GM19240 (cell line): Measurements from ENCODE around the gene RACK1.

Experiments
- DNase-seq: peaks from one replicate; pipeline ENCODE4 v3.0.0; 2011; ENCODE audit warnings: low spot score; ENCODE audit not compliant: insufficient read length

RACK1 gene

DNA sequence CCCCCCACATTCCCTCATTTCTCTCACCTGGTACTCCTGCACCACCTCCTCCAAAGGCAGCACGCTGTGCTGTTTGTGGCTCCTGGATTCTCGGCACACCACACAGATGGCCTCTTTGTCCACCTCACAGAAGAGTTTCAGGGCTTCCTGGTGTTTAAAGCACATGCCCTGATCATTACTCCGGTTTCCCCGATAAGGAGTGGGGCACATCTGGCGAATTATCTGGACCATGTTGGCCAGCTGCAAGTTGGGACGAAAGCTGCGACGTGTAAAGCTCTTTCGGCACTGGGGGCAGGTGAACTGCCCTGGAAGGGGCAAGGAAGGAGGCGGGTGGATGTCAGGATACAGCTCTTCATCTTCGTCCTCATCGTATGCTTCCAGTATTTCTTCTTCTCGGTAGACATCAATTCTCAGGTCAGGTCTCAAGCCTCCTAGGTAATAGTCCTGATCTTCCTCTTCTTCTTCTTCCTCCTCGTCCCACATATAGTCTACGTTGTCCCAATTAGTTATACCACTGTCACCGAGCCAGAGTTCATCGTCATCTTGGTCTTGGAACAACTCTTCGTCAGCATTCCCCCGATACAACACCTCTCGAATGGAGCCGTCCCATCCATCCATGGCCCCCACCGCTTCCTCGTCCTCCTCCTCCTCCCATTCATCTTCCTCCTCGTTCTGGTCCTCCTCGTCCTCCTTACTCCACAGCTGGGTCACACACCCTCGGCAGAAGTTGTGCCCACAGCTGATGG lies 16.4 kb upstream of the RACK1 start:
- no peak for DNase-seq

DNA sequence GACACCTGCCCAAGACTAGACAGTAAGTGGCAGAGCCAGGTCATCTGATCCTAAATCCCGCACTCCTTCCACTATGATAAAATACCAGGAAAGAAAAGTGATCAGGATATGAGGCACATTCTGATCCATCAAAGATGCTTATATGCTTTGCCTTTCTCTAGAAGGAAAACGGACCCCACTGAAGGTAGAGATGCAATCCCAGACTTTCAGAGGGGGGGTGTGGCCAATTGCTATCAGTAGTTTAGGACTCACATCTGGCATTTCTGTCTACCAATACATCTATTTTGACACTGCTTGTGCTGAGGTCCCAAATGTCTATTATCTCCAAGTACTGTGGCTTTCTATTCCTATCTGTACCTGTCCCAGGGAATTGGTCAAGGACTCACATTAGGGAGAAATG lies 15.6 kb upstream of the RACK1 start:
- DNase-seq: no peak

DNA sequence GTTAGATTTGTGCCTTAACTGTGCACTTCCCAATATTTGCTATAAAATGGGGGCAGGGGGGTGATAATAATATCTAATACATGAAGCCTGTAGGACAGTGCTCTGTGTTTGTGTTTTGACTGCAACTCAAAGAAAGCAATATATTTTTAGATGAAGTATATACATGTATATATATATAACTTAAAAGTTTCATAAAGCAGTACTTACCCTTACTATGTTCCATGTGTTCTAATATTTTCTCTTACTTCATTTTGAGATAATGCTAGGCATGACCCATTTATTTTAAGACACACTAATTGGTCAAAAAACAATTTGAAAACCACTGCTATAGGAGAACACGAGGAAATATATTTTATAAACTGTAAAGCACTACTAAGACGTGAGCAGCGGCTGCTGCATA lies 14.9 kb upstream of the RACK1 start:
- DNase-seq: no peak

DNA sequence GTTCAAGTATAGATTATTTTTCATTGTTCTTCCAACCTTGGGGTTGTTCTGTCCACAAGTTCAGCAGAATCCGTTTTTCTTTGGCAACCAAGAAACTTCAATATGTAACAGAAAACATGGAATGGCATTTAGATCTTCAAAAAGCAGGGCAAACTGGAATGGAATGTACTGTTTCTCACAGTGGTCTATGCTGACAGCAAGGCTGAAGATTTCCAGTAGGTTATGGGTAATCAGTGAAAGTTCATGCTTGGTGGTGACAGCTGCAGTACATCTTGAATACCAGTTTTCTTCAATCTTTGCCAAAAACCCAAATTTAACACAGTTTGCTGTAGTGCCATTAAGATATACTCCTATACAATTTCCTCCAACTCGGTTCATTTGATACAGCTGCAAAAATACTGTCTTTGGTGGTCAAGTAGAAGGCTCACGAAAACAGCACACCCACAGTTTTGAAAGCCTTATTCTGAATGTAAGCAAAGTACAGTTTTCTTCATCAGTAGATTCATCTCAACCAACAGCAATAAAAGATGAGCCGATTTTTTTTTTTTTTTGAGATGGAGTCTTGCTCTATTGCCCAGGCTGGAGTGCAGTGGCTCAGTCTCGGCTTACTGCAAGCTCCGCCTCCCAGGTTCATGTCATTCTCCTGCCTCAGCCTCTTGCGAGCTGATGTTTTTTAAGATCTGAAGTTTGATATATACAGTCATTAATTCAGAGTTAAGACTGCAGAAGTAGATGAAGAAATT lies 12.3 kb upstream of the RACK1 start:
- no peak for DNase-seq

DNA sequence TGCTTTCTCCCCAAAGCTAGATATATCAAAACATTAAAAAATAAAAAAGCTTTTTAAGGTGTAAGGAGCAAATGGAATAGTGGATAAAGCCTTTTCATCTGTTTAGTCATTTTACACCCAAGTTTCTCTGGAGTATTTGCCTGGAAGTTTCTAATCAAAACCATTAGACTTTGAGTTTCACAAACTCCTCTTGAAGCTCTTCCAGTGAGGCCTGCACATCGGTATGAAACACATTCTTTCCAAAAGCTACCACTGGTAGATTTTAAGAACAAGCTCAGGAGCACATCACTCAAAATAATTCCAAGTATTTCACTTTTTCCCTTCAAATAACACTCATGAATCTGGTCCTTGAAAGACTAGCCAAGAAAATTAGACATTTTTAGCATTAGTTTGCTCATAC lies 11.6 kb upstream of the RACK1 start:
- no peak for DNase-seq

DNA sequence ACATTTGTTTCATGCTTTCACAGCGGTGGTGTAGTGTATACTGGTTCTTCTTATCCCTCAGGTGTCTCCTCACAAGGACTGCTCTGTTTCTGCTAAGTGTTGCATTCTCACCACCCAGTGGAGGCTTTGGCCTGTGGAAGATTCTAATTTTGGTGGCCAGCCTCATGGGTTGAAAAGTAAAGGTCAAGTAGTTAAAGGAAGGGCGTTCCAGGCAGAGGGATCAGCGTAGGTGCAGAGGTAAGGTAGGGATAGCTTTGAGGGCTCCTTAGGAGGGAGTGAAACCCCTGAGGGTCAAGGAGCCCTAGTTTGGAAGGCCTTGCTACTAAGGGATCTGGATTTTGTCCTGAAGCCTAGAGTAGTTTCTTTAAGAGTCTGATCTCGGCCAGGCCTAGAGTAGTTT lies 4.6 kb upstream of the RACK1 start:
- DNase-seq: no peak

DNA sequence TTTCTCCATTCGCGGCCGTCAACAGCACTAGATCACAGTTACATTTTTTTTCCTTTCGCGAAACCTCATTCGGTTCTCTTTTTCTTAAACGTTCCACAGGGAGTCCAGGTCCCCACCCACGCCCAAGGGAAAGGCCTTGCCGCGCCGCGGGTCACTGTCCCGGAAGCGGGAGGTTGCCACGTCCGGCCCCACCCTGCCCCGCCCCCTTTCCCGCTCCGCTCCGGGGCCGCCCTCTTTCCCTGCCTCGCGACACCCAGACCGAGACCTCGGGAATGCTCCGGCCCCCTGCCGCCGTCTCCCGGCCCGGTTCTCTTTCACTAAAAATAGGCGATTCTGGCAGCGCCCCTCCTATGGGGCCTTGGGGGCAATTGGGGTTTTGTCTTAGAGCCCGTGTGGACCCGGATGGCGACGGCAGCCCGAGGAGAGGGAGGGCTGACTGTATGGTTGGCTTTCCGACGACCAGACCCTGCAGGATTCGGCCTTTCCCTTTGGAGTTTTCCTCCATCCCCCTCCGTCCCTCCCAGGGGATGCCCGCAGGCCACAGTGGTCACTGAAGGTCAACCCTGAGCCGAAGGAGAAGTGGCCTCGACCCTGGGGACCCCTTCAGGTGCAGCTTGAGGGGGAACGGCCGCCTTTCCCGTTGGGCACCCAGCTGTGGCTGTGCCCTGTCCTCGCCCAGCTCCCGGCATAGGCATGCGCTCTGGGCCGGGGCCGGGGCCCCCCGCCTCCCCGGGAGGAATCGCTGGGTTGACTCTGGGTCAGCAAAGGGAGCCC lies 2.8 kb upstream of the RACK1 start:
- DNase-seq: no peak

DNA sequence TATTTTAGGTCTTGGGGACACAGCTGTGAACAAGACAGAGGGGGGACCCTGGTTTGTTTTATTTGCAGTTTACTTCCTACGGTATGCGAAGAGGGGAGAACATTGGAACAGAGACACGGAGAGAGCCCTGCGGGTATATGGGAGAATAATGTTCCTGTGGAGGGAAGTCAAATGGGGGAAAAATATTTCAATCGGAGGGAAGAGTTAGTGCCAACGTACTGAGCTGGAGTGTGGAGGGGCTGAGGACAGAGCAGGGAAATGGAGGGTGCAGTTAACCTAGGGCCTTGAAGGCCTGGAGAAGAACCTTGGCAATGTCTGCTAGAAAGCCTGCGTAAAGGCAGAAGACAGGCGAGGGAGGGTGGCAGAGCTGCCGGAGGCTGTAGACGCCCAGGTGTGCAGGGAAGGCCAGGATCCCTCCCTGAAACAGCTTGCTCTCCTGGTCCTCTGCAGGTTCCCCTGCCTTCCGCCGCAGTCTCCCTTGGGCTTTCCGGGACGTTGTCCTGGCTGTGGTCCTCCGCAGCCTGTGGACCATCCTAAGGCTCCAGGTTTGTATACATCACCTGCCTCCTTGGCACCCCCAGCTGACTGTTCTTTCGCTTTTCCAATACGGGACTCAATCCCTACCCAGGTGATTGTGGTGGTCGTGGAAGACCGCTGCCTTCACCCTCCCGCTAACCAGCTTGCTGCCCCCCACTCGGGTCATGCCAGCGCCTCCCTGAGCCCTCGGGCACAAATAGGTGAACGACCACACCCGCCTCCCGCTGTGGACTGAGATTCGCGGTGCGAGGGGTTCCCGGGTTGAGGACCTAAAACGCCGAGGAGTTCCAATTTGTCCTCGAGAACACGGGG lies 1.9 kb upstream of the RACK1 start:
- no peak for DNase-seq

DNA sequence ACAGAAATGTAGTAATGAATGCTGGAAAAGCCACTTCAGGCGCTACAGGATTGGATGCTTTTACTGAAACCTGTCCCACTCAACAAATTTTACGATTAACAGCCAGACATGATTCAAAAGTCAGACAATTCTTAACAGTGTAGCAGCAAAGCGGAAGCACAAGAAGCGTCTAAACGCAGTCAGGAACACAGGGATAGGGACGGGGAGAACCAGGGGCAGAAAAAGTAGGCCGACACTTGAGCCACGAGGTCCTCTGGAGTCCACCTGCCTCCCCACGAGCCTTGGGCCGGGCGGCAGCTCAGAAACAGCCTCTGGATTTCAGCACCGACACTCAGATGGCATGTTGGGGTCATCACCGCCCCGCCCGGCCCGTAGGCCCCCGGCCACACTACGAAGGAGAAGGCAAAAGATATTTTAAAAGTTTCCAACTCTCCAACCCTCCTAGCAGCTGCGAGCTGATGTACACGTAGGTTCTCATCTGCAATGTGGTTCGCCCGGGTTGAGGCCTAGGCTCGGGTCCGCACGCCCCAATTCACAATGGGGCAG lies 615 bp downstream of the RACK1 start:
- DNase-seq: no peak

DNA sequence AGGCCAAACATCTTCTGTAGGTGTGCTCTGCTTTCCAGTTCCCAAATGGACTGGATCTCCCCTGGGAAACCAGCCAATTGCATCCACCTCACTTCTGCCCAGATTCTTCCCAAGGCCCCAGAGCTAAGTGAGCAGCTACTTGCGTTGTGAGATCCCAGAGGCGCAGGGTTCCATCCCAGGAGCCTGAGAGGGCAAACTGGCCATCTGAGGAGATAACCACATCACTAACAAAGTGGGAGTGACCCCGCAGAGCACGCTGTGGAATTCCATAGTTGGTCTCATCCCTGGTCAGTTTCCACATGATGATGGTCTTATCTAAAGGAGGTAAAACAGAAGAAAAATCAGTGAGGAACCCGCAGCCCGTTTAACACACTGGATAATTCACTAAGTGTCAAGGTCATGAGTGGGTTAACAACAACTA lies 1.7 kb downstream of the RACK1 start:
- no peak for DNase-seq

DNA sequence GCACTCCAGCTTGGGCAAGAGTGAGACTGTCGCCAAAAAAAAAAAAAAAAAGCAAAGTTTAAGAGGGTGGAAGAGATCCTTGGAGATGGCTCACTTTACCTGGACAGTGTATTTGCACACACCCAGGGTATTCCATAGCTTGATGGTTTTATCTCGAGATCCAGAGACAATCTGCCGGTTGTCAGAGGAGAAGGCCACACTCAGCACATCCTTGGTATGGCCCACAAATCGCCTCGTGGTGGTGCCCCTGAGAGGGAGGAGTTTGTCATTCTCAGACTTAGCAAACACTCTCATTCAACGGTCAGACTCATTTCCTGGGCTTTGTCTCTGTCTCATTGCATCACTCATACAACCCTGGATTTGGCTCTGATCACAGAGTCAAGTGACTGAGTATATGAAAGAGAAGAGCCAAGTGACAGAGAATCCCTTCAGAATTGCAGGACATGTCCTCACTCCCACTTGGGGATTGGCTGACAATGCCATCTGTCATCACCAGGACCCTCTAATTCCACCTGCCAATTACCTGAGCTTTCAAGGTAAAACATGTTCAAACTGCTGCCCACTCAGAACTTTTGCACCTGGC lies 2.2 kb downstream of the RACK1 start:
- no peak for DNase-seq

DNA sequence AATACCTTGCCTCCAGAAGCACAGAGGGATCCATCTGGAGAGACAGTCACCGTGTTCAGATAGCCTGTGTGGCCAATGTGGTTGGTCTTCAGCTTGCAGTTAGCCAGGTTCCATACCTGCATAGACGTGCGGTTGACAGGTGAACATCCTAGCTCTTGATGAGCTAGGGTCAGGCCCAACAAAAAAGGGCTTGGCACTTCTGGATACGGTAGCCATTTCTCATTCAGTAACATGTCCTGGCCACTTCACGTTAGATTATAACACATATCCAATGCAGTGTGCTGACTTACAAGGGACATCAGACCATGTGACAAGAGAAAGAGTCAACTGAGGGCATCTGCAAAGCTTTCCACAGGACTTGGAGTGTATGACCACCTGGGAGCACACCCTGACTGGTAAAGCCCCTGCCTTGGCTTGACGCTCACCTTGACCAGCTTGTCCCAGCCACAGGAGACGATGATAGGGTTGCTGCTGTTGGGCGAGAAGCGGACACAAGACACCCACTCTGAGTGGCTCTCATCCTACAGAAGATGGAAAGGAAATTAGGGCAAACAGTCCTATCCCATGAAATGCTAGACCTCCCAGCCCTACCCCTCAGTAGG lies 4.5 kb downstream of the RACK1 start:
- no peak for DNase-seq

DNA sequence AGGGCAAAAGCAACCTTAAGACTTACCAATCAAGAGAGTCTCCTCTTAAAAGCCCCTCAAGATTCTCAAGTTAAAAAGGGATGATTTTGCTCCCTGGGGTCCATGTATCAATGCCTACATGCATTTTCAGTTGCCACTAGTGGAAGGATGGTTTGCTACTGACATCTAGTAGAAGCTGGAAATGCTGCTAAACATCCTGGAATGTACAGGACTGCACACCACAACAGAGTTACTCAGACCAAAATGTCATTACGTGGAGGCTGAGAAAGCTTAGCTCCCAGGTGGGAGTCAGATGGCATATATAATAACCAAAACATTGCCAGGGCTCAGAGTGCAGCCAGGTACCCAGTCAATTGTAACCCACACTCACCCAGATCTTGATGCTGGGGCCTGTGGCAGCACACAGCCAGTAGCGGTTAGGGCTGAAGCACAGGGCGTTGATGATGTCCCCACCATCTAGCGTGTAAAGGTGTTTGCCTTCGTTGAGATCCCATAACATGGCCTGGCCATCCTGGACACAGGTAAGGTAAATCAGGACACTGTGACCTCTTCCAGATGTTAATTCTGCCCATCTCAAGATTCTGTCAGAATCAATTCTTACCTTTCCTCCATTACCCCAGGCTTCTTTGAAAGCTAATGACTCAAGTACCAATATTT lies 5.8 kb downstream of the RACK1 start:
- no peak for DNase-seq

DNA sequence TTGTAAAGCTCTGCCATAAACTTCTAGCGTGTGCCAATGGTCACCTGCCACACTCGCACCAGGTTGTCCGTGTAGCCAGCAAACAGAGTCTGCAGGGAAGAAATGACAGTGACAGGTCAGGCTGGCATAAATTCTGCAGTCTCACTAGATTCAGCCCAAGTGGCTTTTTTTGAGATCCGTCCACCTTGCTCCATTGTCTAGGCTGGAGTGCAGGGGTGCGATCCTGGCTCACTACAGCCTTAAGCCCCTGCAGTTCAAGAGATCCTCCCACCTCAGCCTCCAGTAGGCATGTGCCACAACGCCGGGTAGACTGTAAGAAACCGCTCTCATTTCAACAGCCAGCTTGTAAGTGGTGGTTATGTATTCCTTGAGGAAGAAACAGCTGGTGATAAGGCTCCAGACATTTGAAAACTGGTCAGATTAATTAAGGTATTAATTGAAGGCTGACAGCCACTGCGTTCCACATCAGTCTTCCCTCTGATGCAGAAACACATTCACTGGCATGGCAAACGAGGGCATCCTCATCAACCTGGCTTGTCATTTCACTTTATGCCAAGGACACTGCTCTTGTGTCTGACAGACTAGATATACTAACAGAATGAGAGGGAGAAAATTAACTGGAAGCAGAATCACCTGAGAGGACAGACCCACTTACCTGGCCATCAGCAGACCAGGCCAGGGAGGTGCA lies 6.6 kb downstream of the RACK1 start:
- DNase-seq: no peak

DNA sequence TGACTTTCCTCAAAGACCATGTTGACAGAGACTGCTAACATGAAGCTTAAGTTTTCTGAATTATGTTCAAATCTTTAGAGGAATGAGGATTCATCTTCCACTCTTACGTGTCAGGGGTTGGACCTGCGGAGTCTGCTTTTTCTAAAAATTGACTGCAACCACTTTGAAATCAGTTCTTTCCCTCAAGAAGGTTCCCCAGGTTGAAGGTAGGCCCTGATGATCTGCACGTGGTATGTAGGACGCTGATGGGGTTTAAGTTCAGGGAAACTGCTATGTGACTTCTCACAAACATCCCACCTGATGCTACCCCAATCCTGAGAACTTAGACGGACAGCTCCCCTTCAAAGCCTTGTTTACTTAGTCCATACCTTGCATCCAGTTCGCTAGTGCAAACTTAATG lies 7.2 kb downstream of the RACK1 start:
- no peak for DNase-seq

DNA sequence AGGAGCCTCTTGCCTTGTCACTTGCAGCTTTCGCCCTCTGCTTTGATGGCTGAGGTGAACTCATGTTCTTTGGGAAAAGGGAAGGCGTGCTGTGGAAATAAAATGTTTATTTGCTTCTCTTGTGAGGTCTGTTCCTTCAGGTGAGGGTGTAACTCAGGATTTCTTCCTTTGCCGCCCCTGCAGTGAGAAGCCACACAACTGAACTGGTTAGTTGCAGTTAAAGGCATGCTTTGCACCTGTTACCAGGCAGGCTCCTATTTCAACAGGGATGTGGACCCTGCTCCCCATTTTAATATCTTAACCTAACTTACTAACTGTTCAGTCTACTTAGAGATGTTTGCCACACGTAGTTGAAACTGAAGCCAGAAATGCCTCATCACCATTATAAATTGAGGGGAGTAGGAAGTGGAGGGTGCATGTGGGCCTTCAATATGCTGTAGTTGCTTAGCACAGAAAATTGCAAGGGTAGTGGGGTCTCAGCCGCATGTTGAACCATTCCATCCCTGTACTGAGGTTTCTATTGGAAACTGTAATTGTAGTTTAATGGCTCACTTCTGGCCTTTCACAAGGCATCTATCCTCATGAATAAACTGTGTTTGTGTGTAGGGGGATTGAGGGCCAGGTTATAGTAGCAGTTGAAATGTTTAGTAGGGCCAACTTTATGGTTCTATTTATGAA lies 7.9 kb downstream of the RACK1 start:
- DNase-seq: no peak

DNA sequence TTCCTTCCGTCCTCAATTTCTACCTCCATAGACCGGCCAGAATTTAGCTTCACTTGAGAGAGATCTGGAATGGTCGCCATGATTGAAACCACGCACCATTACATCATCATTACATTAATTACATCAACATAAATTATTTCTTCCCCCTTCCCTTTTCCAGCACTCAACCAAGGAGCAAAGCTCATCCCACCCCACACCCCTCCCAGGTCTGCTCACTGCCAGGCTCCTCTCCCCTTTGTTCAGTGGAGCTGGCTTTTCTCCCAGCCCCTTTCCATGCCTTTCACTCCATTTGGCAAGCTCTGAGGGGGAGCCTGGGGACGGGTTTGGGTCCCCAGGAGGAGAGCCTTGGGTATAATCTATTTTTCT lies 8.4 kb downstream of the RACK1 start:
- DNase-seq: no peak

DNA sequence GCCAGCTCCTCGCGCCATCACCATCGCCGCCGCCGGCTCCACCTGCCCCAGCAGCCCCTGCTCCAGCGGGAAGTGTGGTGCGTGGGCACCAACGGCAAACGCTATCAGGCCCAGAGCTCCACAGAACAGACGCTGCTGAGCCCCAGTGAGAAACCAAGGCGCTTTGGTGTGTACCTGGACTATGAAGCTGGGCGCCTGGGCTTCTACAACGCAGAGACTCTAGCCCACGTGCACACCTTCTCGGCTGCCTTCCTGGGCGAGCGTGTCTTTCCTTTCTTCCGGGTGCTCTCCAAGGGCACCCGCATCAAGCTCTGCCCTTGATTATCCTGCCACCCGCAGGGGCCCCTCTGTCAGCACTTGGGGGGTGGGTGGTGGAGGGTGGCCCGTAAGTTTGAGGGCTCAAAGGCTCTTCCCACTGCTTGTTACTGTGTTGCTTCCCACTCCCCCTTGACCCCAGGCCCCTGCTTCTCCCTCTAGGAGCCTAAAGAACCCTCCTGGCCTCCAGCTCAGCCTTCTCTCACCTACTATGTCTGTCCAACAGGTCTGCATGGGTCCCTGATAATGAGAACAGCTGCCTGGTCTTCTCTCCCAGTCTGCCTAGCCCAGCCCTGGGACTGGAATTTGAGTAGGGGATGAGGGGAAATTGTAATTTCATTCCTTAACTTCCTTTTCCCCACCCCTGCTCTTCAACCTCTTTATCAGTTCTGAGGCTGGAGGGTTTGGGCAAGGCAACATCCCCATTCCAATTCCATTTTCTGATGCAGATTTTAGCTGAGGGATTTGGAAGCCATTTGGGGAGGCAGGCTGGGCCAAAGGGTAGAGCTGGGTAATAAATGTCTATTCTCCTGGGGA lies 9.0 kb downstream of the RACK1 start:
- no peak for DNase-seq
